Measurements from ENCODE around the gene PEMT.

- TF ChIP-seq CTCF (IDR thresholded peaks at IDR 0.05), result no peak
- no peak for TF ChIP-seq POLR2A (IDR thresholded peaks at IDR 0.05)
These were observed 86.4 kb downstream of the PEMT start for GRCh38 chr17:17505151-17505550.

All from adrenal gland (tissue), 5 donors.